Measurements from ENCODE around the gene ISYNA1. TPM values are rescaled to one million over a fixed set of nuclear protein-coding genes. Genes with fewer than 3 reads are reported as not detected.

Gene ISYNA1
- total and polyA plus RNA-seq, 10 of the 15 experiments (the other 5 are each of a cell fraction or from before 2014, with no cell fraction given) = 1.9 to 37.0 (median 9.1) TPM

GRCh38 chr19:18438331-18439024 is 545 bp upstream of the ISYNA1 start:
- Histone ChIP-seq H3K9me3 (replicated peaks; ENCODE audit: control insufficient read depth, insufficient read depth, low read length) (no peaks in the 10 kb centered on the region; the same call in 2 of the 3 replicates), H4K20me1 (ENCODE audit: control insufficient read depth, insufficient read depth) (no peaks in the 10 kb centered on the region; the same call in 1 of the 2 replicates), H3K4me2 (ENCODE audit: control insufficient read depth, insufficient read depth) (no peak overlapping the region), H2AFZ (ENCODE audit: control insufficient read depth, low read depth, low read length) (no peak overlapping the region), H3K27me3 (replicated peaks in 1 of 2; ENCODE audit: control insufficient read depth in 2 of 2, insufficient read depth in 2 of 2, low read length in 1 of 2) (no peaks in the 10 kb centered on the region), H3K79me2 (ENCODE audit: control insufficient read depth, insufficient read depth, low read length) (no peaks in the 10 kb centered on the region), H3K36me3 (ENCODE audit: control insufficient read depth in 2 of 2, insufficient read depth in 2 of 2, low read length in 1 of 2) (peaks cover 0 to 2% of the 10 kb centered on the region in 2 experiments; a peak in 1 of 4 replicates), H3K4me1 (ENCODE audit: control insufficient read depth, insufficient read depth, low read length) (peaks cover 14% of the 10 kb centered on the region), H3K4me3 (no peak overlapping the region), H3K27ac (ENCODE audit: control insufficient read depth, insufficient read depth) (no peak overlapping the region), H3K9ac (ENCODE audit: control insufficient read depth, insufficient read depth, low read length) (no peak overlapping the region)
- SMC1A ChIA-PET (ENCODE audit: uncharacterized antibody, unreplicated experiment) = no interaction called here
- ATAC-seq = no peak
- DNase-seq (ENCODE audit: low read depth, low spot score) = no peak
- POLR2A ChIA-PET = no interaction called here
- FAIRE-seq = no peak
- TF ChIP-seq, protein P1, sequence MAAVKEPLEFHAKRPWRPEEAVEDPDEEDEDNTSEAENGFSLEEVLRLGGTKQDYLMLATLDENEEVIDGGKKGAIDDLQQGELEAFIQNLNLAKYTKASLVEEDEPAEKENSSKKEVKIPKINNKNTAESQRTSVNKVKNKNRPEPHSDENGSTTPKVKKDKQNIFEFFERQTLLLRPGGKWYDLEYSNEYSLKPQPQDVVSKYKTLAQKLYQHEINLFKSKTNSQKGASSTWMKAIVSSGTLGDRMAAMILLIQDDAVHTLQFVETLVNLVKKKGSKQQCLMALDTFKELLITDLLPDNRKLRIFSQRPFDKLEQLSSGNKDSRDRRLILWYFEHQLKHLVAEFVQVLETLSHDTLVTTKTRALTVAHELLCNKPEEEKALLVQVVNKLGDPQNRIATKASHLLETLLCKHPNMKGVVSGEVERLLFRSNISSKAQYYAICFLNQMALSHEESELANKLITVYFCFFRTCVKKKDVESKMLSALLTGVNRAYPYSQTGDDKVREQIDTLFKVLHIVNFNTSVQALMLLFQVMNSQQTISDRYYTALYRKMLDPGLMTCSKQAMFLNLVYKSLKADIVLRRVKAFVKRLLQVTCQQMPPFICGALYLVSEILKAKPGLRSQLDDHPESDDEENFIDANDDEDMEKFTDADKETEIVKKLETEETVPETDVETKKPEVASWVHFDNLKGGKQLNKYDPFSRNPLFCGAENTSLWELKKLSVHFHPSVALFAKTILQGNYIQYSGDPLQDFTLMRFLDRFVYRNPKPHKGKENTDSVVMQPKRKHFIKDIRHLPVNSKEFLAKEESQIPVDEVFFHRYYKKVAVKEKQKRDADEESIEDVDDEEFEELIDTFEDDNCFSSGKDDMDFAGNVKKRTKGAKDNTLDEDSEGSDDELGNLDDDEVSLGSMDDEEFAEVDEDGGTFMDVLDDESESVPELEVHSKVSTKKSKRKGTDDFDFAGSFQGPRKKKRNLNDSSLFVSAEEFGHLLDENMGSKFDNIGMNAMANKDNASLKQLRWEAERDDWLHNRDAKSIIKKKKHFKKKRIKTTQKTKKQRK (IDR thresholded peaks at IDR 0.05; ENCODE audit: low read depth, low read length) = no peak
- TF ChIP-seq BMI1 (IDR thresholded peaks at IDR 0.05; ENCODE audit: borderline replicate concordance) (no peak), NFYB (IDR thresholded peaks at IDR 0.05; ENCODE audit: insufficient read depth, low read depth, low read length) (no peak), IKZF1 (conservative IDR thresholded peaks at IDR 0.05) (peak; percentile 20; the same call in 1 of the 2 replicates), KAT2A (conservative IDR thresholded peaks at IDR 0.05; ENCODE audit: control insufficient read depth, low read depth, low read length) (no peak)
- BruUV-seq (replicated peaks) = no TSS peak
- CTCF ChIA-PET = interaction anchor here (1.3 kb wide), 1 partner anchor 12 kb away, joined by 4 read pairs; no protein-coding TSS in a partner anchor
- 75% methylated on average over 23 of the region's 24 CpGs for WGBS (ENCODE audit: insufficient coverage, insufficient replicate concordance, low lambda C conversion rate, missing lambda C conversion rate)
- intact Hi-C loops (cut with micrococcal nuclease; ENCODE audit: unreplicated experiment) (no loop called here), in situ Hi-C loops (cut with MboI) (no loop called here)
- RAD21 ChIA-PET (ENCODE audit: unreplicated experiment) = no interaction called here
